ENCODE results near the gene CDK9. TPM values are rescaled to one million over a fixed set of nuclear protein-coding genes. Genes with fewer than 3 reads are reported as not detected.
"Not testable (repeated sequence)": the region's sequence is repeated elsewhere in the genome, so short reads cannot be mapped to it uniquely, and the experiment has no call there.

Gene CDK9
- total RNA-seq, 1 donor from 2014 or later: 22.4 TPM

DNA sequence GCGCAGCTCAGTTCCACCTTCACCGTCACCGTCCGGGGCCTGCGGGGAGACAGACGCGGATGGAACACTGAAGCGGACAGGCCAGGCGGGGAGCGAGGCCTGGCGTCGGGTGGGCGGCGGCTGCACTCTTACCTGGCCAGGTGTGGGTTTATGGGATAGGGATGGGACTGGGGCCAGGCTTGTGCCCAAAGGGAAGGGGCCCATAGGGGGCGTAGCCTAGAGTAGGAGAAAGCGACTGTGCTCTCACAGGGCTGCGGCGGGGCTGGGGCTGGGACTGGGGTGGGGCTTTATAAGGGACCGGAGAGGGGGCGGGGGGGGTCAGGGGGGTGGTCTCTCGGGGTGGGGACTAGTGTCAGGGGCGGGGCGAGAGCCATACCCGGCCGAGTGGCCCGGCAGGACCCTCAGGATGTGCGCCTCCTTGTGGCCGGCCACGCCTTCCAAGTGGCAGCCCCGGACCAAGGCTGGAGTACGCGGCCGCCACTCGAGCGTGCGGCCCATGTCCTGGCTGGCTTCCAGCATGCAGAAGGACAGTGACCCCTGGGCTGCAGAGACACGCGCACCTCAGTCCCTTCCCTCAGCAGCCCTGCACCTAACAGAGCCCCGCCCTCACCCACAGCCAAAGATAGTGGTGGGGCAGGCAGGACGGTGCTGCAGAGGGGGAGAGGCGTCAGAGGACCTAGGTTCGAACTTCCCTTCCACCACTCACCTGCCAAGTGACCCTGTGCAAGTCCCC lies 39.7 kb downstream of the CDK9 start:
- no peak for DNase-seq (ENCODE audit: low spot score)

DNA sequence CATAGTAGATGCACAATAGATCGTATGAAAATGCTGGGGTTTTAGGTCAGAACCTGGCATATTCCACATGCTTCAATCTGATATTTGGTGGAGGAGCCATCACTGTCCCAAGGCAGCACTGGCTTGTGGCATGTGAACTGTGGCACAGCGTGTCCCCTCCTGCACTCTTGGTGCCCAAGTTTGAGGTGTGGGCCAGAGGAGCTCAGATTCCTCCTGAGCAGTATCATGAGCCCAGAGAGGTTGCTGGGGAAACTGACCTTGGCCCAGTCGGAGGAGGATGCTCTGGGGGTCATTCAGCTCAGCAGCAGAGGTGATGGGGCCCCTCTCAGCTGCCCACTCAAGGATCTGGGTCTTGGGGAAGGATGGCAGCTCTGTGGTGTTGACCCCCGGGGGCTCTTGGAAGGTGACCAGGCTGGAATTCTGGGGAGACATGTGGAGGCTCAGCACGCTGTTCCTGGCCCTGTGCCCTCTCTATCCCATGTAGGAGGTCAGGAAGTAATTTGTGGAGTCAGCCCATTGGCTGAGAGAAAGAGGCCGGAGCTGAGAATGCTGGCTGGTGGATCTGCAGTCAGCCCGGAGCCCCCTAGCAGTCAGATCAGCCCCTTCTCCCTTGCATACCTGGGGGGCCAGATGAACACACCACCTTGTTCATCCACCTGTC lies 40.5 kb downstream of the CDK9 start:
- DNase-seq (ENCODE audit: low spot score): no peak

DNA sequence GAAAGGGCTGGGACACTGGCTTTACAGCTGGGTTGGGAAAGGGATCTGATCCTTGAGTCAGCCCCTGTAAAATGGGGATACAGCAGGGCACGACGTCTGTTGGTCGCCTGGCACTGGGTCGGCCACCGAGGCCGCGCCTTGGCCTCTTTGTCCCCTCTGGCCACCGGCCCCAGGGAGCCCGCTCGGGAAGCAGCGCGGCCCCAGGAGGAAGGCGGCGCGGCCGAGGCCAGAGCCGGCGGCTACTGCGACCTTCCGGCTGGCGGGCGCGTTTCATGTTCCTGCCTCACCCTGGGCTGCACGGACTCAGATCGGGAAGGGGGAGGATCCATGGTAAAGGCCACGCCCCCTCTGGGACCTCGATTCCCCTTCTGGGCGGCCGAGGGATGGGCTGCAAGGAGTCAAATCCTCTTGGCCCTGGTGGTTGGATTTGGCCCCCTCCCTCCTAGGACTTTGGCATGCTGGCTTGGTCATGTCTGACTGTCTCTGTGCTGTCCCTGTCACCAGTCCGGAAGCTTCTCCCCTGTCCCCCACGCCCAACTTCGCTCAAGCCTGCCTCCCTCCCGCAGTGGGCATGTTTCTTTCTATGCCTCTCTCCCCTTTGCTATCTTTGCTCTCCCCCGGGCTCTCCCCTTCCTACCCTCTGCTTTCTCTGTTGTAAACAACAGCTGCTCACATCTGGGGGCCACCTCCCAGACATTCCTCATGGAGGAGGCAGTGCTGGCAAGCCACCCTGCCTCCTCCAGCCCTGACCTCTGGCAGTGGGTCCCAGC lies 42.6 kb downstream of the CDK9 start:
- peak; percentile 86 for DNase-seq (ENCODE audit: low spot score)

DNA sequence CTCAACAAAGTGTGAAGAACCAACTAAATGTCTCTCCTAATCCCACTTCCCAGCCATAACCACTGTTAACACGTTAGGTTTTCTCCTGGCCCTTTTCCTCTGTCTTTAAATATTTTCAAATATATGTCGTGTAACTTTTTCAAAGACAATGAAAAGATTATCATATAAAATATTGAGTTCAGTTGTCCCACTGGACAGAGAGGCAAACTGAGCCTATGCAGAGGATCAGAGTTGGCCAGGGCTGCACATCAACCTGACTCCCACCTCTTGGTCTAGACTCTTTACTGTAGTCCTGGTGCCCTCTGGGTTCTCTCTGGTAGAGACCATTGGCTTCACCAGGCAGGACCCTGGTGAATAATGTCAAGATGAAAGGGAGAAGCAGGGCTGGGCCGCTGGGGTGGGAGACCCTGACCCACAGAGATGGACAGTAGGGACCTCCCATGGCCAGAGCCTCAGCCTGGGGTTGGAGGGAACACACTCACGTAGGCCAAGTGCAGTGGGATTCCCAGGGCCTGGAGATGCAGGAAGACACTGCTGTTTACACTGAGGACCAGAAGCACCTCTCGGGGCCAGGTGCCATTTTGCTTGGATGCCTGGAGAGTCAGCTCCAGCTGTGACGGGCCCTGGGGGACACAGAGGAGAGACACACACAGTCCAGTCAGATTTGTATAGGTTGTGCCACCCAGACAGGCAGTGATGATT lies 43.5 kb downstream of the CDK9 start:
- DNase-seq (ENCODE audit: low spot score): no peak

DNA sequence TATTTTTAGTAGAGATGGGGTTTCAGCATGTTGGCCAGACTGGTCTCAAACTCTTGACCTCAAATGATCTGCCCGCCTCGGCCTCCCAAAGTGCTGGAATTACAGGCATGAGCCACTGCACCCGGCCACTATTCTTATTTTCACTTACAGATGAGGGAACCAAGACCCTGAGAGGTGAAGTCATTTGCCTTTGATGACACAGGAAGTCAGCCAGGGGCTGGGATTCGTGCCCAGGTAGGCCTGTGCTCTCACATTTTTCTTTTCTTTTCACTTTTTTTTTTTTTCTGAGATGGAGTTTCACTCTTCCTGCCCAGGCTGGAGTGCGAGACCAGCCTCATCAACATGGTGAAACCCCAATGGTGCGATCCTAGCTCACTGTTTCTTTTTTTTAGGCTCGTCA lies 46.4 kb downstream of the CDK9 start:
- DNase-seq (ENCODE audit: low spot score): no peak

DNA sequence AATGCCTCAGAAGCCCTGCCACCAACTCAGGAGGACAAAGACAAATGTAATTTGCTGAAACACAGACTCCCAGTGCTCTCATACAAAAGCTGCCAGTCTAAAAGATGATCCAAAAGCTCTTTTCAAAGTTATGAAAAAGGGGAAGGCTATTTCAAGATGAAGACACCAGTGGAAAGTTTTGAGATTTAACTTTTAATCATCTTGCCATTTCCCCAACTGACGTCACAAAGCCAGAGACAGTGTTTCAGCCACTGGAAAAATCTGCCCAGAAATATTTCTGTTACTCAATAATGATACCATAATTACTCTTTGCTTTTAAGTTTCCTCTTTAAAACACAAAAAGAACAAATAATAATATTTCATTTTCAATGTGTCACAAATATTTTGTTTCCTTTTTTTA lies 47.7 kb downstream of the CDK9 start:
- peak; percentile 50 for DNase-seq (ENCODE audit: low spot score)

DNA sequence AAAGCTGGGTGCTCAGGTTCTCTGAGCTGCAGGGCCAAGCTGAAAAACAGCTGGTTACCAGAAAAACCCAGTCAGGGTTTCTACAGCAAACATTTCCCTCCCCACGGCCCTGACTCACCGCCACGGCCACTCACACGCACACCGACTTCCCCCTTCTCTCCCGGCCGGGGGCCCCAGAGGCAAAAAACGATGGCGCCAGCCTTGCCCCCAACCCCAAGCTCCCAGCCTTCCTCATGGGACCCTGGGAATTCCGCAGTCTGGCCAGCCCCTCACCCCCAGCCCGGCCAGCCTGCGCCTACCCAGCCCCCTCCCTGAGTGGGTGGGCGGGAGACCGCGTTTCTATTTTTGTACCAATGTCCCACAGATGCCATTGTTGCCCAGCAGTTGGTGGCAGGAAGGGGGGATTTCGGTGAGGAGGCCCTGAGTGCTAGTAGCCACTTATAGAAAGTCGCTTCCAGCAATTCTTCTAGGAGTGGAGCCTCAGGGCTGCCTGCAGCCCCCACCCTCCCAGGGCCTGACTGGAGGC lies 50.2 kb downstream of the CDK9 start:
- peak; percentile 60 for DNase-seq (ENCODE audit: low spot score)

DNA sequence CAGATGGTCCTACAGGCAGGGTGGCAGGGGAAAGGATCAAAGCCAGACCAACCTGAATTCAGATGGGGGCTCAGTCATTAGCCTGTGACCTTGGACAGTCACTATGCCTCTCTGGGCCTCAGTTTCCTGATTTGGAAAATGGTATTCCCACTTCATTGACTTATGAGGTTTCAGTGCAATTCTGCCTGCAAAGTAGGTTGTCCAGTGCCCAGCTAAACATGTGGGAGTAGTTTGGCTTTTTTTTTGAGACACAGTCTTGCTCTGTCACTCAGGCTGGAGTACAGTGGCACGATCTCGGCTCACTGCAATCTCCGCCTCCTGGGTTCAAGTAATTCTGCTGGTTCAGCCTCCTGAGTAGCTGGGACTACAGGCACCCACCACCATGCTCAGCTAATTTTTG lies 50.7 kb downstream of the CDK9 start:
- DNase-seq (ENCODE audit: low spot score): not testable (repeated sequence)

DNA sequence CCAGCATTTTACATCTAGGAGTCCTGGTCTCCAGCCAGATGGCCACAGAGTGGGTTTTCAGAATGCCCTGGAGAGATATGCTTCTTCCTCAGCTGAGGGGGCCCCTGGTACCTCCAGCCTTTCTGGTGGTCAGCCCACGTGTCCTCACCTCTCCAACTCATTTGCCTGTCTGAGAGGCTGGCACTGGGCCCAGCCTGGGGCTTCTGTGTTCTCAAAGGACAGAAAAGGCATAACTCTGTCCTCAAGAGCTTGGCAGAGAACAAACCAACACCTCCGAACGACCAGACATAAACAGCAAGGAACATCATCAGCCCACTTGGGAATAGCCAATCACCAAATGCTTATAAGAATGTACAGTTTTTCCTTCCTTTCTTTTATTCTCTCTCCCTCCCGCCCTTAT lies 51.5 kb downstream of the CDK9 start:
- no peak for DNase-seq (ENCODE audit: low spot score)

DNA sequence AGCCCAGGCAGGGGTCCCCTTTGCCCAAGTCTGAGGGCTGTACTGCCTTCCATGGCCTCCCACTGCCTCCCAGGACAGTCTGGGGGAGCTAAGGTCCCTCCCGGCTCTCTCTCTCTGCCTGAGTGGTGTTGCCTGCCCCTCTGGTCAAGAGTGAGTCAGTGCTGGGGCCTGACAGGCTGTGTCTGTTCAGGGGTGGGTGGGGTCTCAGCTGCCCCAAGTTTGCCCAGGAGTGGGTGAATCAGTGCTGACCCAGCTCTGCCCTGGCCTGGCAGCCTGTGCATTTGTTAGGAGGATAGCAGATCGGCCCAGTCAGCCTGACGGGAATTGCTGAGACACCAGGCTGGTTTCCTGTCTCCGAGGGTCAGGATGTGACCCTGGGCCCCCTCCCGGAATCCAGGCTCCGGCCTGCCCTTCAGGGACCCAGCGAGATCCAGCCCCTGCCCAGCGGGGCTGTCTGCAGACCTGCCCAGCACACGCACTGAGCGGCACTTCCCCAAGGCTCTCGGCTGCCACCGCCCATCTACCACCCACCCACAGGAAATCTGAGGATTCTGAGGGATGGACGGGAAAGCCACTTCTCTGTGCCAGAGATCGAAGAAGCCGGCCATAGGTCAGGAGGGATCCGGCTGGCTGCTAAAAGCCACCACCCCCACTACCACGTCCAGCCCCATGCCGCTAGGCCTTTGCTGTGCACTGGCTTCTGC lies 52.7 kb downstream of the CDK9 start:
- peak; percentile 76 for DNase-seq (ENCODE audit: low spot score)

Other genes with a start within 250 kb of the CDK9 start
- 14.4 TPM for gene STXBP1, start 173.8 kb upstream of the CDK9 start, total RNA-seq (ENCODE audit: insufficient read depth, low replicate concordance)
- 2.9 TPM for gene CFAP157, start 79.0 kb upstream of the CDK9 start, total RNA-seq (ENCODE audit: insufficient read depth, low replicate concordance)
- gene PTRH1, start 70.4 kb upstream of the CDK9 start, total RNA-seq (ENCODE audit: insufficient read depth, low replicate concordance): 8.4 TPM
- 0.24 TPM for gene TTC16, start 70.0 kb upstream of the CDK9 start, total RNA-seq (ENCODE audit: insufficient read depth, low replicate concordance)
- 4.6 TPM for gene TOR2A, start 50.7 kb upstream of the CDK9 start, total RNA-seq (ENCODE audit: insufficient read depth, low replicate concordance)
- 4.6 TPM for gene SH2D3C, start 7.4 kb upstream of the CDK9 start, total RNA-seq (ENCODE audit: insufficient read depth, low replicate concordance)
- 52.2 TPM for gene FPGS, start 16.8 kb downstream of the CDK9 start, total RNA-seq (ENCODE audit: insufficient read depth, low replicate concordance)
- 5.1 TPM for gene ENG, start 68.6 kb downstream of the CDK9 start, total RNA-seq (ENCODE audit: insufficient read depth, low replicate concordance)
- 18.3 TPM for gene AK1, start 91.6 kb downstream of the CDK9 start, total RNA-seq (ENCODE audit: insufficient read depth, low replicate concordance)
- 30.8 TPM for gene ST6GALNAC6, start 113.6 kb downstream of the CDK9 start, total RNA-seq (ENCODE audit: insufficient read depth, low replicate concordance)
- gene ST6GALNAC4, start 131.0 kb downstream of the CDK9 start, total RNA-seq (ENCODE audit: insufficient read depth, low replicate concordance): 16.9 TPM
- 1.4 TPM for gene PIP5KL1, start 144.7 kb downstream of the CDK9 start, total RNA-seq (ENCODE audit: insufficient read depth, low replicate concordance)
- 1.4 TPM for gene DPM2, start 151.8 kb downstream of the CDK9 start, total RNA-seq (ENCODE audit: insufficient read depth, low replicate concordance)
- gene EEIG1, start 195.0 kb downstream of the CDK9 start, total RNA-seq (ENCODE audit: insufficient read depth, low replicate concordance): 15.2 TPM